Heart left ventricle (tissue), 13 donors: Measurements from ENCODE around the gene BICRA.

Experiments used
- POLR2A ChIP-seq, 2 donors: fragments of 450-650 bp; IDR thresholded peaks; one replicate each; pipeline ENCODE4 v1.6.1; 2017; ENCODE audit warnings: antibody characterized with exemption in 2 of 2, mild to moderate bottlenecking in 2 of 2, moderate library complexity in 2 of 2
- TF ChIP-seq, protein P1 (sequence below), 12 donors: fragments of 200-600 bp; sonication (generic) in 4 of 12; IDR thresholded peaks; one replicate each; pipeline versions ENCODE4 v1.5.0 to v1.8.0; 2018 to 2022; ENCODE audit warnings: antibody characterized with exemption in 12 of 12, mild to moderate bottlenecking in 5 of 12
- donor health status: ischemic (EF 13 %, LVEDD 7.1; RV severe dilation, severe dysfunction).
- donor health status: DM: no; HTN: yes; CAD: no.
- donor health status: DM: no; HTN: no; CAD: no.
- donor health status: ischemic (EF 25% LVEDD 6.9; RV normal size, moderate dysfunction).
- donor health status: ischemic (EF 25% LVEDD 5.7; RV mildly dilated, moderate dysfunction).
- donor health status: ischemic (EF 35%, LVEDD 5.7; RV mildly dilated, moderate dysfunction).
- donor health status: nonischemic (EF 11% LVEDD 7.7; RV severe dilation, severe dysfunction).
- donor health status: DM: yes; HTN: yes; CAD: no.
- donor health status: PGD.
- donor health status: ischemic (EF 29% LVEDD 5.4; RV normal size, mild dysfunction).
- donor health status: nonischemic (EF 23%, LVEDD 6.1; RV moderate dilation, normal function).

DNA sequence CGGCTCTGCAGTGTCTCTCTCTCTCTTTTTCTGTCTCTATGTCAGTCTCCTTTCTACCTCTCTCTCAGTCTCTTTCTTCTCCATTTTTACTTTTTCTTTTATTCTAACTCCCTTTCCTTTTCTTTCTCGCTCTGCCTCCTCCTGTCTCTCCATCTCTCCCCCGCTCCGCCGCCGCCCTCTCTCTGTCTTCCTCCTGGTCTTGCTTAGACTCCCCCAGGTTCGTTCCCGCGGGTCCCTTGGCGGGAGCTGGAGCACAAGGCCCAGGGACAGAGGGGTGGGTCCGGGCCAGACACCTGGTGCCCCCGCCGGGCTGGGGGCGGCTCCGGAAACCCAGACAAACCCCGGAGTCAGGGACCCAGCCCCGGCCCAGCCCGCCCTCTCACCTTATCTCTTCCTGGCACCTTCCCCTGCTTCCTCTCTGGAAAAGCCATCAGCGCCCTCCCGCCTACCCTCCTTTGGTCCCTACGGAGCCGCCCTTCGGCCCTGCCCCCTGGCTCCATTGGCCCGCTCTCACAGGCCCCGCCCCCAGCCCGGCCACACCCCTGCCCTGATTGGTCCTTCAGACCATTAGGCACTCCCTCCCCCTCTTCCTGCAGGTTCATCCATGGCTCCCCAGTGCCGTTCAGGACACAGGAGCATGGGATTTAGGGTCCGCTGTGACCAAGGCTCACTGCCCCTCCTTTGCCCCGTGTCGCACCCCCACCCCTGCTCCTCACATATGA is 121.0 kb downstream of the BICRA start:
- TF ChIP-seq, protein P1, sequence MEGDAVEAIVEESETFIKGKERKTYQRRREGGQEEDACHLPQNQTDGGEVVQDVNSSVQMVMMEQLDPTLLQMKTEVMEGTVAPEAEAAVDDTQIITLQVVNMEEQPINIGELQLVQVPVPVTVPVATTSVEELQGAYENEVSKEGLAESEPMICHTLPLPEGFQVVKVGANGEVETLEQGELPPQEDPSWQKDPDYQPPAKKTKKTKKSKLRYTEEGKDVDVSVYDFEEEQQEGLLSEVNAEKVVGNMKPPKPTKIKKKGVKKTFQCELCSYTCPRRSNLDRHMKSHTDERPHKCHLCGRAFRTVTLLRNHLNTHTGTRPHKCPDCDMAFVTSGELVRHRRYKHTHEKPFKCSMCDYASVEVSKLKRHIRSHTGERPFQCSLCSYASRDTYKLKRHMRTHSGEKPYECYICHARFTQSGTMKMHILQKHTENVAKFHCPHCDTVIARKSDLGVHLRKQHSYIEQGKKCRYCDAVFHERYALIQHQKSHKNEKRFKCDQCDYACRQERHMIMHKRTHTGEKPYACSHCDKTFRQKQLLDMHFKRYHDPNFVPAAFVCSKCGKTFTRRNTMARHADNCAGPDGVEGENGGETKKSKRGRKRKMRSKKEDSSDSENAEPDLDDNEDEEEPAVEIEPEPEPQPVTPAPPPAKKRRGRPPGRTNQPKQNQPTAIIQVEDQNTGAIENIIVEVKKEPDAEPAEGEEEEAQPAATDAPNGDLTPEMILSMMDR (IDR thresholded peaks at IDR 0.05) = no peak
- TF ChIP-seq POLR2A (IDR thresholded peaks at IDR 0.05) = no peak
